ENCODE measurements around the gene TRPC5OS.
A peak's percentile ranks its signal among the peaks of the same experiment; 100 is the strongest.

Gene TRPC5OS

GRCh38 chrX:111892375-111892774 lies 16.4 kb downstream of the TRPC5OS start:
- DNase-seq (ENCODE audit: low read depth) = no peak
- TF ChIP-seq CTCF (IDR thresholded peaks at IDR 0.05; ENCODE audit: low read depth, low read length) (no peak), MYC (IDR thresholded peaks at IDR 0.05; ENCODE audit: low read depth, low read length) (no peak), POLR2A (IDR thresholded peaks at IDR 0.05; ENCODE audit: extremely low read depth, insufficient read length) (no peak), MAX (IDR thresholded peaks at IDR 0.05; ENCODE audit: low read depth, low read length) (no peak)
- H3K4me3 ChIP-seq (ENCODE audit: low read depth, low read length) = no peak overlapping the region

GRCh38 chrX:111896148-111896547 lies 20.2 kb downstream of the TRPC5OS start:
- DNase-seq (ENCODE audit: low read depth) = no peak
- TF ChIP-seq MAX (IDR thresholded peaks at IDR 0.05; ENCODE audit: low read depth, low read length) (no peak), CTCF (IDR thresholded peaks at IDR 0.05; ENCODE audit: low read depth, low read length) (no peak), POLR2A (IDR thresholded peaks at IDR 0.05; ENCODE audit: extremely low read depth, insufficient read length) (no peak), MYC (IDR thresholded peaks at IDR 0.05; ENCODE audit: low read depth, low read length) (no peak)
- no peak overlapping the region for H3K4me3 ChIP-seq (ENCODE audit: low read depth, low read length)

- peak; percentile 2 for DNase-seq (ENCODE audit: low read depth)
- TF ChIP-seq MYC (IDR thresholded peaks at IDR 0.05; ENCODE audit: low read depth, low read length) (no peak), CTCF (IDR thresholded peaks at IDR 0.05; ENCODE audit: low read depth, low read length) (no peak), POLR2A (IDR thresholded peaks at IDR 0.05; ENCODE audit: extremely low read depth, insufficient read length) (no peak), MAX (IDR thresholded peaks at IDR 0.05; ENCODE audit: low read depth, low read length) (no peak)
- no peak overlapping the region for H3K4me3 ChIP-seq (ENCODE audit: low read depth, low read length)
Observed at GRCh38 chrX:111914398-111915090, 38.6 kb downstream of the TRPC5OS start.

GRCh38 chrX:111917591-111917990 lies 41.6 kb downstream of the TRPC5OS start:
- H3K4me3 ChIP-seq (ENCODE audit: low read depth, low read length) = no peak overlapping the region
- TF ChIP-seq MYC (IDR thresholded peaks at IDR 0.05; ENCODE audit: low read depth, low read length) (no peak), MAX (IDR thresholded peaks at IDR 0.05; ENCODE audit: low read depth, low read length) (no peak), POLR2A (IDR thresholded peaks at IDR 0.05; ENCODE audit: extremely low read depth, insufficient read length) (no peak), CTCF (IDR thresholded peaks at IDR 0.05; ENCODE audit: low read depth, low read length) (no peak)
- DNase-seq (ENCODE audit: low read depth) = no peak

- no peak overlapping the region for H3K4me3 ChIP-seq (ENCODE audit: low read depth, low read length)
- TF ChIP-seq POLR2A (IDR thresholded peaks at IDR 0.05; ENCODE audit: extremely low read depth, insufficient read length) (no peak), CTCF (IDR thresholded peaks at IDR 0.05; ENCODE audit: low read depth, low read length) (no peak), MYC (IDR thresholded peaks at IDR 0.05; ENCODE audit: low read depth, low read length) (no peak), MAX (IDR thresholded peaks at IDR 0.05; ENCODE audit: low read depth, low read length) (no peak)
- no peak for DNase-seq (ENCODE audit: low read depth)
Observed at GRCh38 chrX:111928456-111928855, 52.5 kb downstream of the TRPC5OS start.
